SKM-1 treated with dmso at 0.1 percent for 144 hours (cell line): Measurements from ENCODE around the gene NR4A1.

ENCODE experiments used
- DNase-seq: peaks from one replicate; lab custom pipeline; 2025; ENCODE audit not compliant: unreplicated experiment; lab: John Stamatoyannopoulos, UW

Gene NR4A1

DNA sequence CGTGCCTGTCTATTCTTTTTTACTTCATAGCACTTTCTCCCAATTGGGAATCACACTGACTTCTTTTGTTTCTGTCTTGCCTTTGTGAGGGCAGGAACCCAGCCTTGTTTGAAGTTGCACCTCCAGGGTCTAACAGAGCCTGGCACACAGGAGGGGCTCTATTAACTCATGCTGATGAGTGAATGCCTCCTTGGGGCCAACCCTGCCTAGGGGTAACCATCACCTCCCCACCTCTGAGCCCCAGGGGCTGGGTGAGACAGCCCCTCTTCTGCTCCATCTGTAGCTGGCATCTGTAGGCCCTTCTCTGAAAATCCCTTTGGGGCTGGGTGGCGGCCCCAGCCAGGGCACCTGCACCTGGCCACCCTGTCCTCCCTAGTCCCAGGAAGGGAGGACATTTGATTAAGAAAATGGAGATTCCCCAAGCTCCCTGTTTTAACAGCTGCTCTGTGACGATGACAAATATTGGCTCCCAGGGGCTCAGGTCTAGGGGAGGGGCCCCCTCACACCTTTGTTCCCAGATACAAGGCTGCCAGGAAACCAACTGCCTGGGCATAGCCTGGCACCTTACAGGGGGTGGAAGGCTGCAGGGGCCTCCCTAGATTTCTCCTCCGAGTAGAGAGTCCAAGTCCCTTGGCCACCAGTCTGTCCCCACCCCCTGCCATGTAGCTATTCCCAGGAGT is 32.7 kb upstream of the NR4A1 start:
- DNase-seq, result no peak

DNA sequence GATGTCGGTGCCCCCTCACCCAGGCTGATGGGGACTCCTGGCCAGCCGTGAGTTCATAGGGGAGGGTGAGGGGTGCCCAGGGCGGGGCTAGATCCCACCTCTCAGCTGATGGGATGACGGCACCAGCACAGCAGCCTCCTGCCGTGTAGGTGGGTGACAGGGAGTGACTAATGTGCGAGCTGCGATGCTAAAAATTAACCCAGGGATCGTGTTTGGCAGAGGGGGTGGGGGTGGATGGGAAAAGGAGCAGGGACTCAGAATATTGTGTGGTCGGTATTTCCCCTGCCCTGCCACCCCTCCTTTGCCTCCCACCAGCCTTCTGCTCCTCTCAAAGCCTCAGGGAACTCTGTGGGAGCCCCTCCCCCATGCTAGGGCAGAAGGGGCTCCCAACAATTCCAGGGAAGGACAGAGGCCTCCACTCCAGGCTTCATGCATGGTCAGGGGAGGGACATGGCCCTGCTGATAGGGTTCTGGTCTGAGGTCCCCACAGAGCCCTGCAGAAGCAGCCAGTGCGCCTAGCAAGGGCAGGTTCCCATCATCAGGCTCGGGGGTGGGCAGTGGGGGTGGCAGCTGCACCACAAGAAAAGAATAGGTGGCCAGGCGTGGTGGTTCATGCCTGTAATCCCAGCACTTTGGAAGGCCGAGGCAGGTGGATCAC is 32.0 kb upstream of the NR4A1 start:
- DNase-seq, result no peak

DNA sequence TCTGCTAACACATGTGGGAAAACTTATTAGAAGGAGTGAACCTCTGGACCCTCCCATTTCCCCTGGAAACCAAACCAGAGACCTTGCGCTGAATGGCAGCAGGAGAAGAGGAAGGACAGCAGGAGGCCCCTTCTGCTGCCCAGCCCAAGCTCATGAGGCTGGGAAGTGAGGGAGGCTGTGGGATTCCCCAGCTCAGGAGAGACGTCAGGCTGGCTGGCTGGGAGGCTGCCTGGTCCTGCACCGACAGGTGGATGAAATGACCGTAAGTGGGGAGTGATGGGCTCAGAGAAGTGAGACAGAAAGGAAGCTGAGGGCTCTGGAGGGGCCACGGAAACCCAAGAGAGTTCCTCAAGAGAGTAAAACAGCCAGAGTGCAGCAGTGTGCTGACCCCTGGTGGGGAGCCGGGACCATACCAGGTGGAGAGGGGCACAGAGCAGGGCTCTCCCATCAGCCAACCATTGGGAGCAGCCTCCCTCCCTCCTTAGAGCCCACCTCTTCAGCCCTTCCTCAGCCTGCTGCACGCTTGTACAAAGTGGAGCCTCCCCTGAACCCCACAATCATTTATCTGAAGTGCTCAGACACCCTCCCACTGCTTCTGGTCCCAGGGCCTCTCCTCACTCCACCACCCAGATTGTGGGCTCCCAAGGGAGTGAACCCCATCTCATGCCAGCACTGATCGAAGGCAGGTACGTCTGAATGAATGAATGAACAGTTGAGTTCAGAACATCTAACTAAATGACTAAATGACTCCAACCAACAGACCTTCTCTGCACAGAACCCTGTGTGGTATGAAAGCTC is 30.5 kb upstream of the NR4A1 start:
- peak; percentile 42 for DNase-seq

DNA sequence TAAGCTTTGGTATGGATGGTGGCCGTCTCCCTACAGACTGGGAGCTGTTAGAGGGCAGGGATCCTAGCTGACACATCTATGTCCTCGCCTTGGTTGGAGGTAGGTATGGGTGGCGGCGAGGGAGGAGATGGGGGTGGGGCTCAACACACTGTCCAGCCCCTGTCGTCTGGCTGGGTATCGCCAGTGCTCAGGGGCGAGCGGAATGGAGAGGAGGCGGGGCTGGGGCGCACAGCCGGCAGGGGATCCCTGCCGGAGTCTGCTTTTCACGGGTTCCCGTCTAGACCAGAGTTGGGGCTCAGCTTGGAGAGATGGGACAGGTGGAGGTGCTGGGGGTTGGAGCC is 28.4 kb upstream of the NR4A1 start:
- no peak for DNase-seq

DNA sequence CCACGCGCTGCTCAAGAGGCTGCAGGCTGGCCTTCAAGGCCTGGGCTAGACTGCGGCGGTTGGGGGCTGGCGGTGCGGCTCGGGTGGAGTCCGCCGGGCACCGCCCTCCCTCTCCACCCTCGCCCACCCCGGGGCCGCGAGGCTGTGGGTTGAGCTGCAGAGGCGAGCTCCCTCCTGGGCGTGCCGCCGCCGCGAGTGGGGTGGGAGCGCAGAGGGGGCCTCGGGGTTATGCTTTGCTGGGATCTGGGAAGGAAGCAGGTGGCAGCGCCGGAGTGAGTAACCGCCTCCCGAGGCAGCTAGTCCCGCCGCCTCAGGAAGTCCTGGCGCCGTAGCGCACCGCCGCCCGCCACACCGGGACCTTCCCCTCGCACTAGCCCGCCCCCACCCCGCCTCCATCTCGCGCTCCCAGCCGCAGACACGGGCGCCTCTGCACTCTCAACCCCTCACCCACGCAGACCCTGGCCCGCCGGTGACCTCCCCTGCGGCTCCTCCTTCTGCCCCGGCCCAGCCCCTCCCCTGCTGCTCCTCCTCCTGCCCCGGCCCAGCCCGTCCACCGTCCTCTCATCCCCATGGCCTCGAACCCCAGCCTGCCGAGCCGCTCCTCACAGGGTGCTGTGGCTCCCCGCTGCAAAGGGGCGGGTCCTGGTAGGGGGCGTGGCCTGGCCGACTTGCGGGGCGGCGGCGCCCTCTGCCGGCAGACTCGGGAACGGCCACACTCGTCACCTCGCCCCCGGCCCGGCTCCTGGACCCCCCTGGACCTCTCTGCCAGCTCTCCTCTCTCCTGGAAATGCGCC is 27.9 kb upstream of the NR4A1 start:
- peak; percentile 31 for DNase-seq

DNA sequence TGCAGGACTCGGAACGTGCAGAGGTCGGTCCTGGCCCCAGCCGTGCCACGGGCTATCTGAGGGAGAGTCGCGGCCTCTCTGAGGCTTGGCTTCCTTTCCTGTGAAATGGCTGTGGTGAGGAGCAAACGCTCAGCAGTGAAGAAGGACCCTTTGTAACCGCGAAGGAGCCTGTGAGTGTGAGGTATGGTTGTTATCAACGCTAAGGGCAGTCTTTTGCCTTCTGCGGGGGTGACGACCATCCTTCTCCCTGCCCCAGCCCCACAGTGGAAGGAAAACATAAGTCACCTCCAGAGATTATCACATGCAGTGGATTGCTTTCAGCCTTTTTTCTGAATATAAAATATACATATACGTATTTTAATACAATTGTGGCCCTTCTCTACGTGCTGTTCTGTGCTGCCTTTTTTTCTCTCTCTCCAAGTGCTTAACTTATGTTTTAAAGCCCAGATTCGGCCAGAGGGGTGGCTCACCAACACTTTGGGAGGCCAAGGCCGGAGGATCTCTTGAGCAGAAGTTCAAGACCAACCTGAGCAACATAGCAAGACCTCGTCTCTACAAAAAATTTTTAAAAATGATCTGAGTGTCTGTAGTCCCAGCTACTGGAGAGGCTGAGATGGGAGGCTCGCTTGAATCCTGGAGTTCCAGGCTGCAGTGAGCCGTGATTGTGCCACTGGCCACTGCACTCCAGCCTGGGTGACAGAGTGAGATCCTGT is 27.1 kb upstream of the NR4A1 start:
- DNase-seq, result no peak

DNA sequence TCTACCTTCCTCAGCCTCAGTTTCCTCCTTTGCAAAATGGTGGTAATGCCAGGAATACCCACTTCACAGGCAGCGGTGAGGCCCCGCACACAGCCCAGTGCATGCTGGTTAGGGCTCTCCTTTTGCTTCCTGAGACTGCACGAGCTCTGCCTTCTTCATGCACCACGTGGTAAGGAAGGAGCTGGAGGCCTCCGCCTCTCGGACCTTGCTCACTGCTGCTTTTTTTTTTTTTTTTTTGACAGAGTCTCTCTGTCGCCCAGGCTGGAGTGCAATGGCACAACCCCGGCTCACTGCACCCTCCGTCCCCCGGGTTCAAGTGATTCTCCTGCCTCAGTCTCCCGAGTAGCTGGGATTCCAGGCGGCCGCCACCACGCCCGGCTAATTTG is 26.4 kb upstream of the NR4A1 start:
- DNase-seq, result peak; percentile 56

DNA sequence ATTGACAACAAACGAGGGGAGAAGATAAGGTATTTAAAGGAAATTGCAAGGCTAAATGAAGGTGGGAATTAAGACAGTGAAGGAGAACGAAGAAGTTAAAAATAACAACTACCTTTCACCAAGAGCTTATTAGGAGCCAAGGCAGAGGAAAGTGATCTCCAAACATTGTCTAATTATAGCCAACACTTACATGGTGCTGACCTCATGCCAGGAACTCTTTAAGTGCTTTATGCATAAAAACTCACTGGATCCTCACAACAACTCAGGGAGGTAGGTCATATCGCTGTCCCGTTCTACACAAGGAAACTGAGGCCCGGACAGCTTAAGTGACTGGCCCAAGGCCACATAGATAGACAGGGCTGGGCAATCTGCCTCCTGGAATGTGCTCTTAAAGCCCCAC is 25.0 kb upstream of the NR4A1 start:
- no peak for DNase-seq

DNA sequence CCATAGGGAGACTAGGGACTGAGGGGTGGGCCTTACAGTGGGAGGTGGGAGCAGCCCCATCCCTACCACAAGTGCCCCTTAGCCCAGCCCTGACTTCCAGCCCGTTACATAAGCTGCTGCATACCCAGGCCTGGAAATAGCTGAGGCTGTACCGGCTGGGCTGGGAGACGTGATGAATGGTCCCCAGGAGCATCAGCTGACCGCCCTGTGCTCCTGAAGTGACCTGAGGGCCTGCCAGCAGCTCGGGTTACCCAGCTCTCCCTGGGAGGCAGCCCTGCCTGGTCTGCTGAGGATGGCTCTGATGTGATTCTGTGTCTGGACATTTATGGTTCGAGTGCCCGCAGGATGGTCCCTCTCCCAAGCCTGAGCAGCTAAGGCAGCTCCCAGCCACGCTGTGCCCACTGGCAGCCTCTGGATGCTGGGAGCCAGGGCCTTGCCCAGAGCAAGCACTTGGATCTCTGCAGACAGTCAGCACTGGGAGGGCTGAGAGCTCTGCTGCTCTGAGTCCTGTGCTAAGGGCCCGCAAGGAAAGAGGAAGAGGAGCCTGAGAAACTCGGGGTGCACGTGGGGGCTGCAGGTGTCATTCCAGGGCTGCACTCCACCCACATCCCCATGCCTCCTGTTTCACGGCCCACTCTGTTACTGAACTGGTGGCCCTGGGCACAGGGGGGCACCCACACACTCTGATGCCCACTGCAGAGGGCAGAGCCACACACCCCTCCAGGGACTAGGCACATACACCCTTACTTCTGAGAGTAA is 24.0 kb upstream of the NR4A1 start:
- no peak for DNase-seq

DNA sequence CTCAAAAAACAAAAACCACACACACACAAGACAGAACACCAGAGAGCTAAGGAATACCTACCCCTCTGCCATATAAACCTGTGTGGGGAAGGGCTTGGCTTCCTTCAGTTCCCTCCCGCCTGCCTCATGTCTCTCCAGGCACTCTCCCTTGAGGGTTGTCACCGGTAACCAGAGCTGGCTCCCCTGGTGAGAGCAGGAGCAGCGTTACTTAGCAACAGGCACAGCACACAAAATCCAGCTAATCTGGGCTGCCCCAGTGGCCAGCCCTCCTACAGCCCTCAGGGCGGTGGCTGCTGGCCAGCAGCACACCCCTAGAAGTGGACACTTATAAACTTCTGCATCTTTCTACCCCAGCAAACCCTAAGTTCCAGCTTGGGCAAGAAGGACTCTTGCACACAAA is 21.6 kb upstream of the NR4A1 start:
- no peak for DNase-seq

DNA sequence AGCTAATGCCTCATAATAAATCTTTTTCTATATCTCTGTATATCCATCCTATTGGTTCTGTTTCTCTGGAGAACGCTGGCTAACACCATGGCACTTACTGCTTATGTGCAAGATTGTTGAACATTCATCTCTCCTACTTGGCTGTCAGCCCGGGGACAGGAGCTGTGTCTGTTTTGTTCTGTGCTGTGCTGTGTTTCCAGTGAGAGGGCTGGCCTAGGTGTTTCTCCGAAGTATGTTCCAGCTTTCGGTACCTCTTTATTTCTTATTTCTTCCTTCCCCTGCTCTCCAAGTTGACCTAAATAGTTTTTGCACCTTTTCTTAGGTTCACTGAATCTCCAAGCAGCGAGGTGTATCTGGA is 18.8 kb upstream of the NR4A1 start:
- DNase-seq, result no peak

DNA sequence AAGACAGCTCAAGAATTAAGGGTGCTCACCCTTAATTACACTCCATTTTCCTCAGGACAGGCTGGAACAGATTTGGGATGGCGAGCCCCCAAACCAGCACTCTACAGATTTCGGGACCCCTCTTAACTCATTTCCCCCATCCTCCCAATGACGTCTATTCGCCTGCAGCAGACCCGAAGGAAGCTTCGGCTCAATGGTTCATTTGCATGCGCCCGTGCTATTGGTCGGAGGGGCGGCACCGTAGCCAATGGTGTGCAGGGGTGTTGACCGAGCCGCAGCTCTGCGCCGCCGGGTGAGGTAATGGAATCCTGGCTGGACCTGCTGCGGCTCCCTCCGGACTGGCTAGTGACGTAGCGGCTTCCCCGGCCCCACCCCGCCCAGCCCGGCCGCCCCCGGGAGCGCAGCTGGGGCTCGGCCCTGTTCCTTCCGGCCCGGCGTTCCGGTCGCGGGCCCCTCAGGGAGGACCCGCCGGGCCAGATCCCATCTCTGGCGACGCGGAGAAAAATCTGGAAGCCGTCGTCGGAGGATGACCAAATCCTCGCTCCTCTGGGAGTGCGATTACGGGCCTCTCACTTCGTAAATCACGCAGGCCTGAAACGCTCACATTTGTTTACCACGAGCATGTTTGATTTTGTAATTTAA is 18.3 kb upstream of the NR4A1 start:
- DNase-seq, result peak; percentile 63

DNA sequence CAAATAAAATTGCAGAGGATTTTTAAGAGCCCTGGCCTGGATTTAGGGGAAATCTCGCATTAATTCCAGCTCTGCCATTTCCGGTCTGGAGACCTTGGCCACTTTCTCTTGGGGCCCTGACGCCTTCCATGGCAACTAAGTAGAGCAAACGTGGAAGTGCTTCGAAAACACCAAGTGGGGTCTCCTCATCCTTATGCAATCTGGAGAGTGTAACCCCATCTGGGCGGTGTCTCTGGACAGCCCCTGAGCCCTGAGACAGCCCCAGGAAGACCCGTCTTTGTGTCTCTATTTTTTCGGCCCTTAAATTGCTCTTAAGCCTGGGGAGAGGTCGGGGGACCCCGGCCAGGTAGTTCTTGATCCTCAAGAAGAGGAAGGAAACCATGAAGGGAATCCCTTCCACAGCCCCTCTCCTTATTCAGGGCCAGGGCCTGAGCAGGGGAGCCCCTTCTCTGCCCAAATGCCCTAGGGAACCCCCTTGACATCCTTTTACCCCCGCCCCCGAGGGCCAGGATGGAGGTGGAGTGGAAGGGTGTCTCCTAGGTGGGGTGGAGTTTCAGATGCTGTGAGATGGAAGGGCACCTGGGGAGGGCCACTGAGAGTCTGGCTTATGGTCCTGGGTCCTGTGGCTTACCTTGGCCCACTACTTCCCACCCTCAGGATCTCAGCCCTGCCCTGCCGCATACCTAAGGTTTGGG is 17.6 kb upstream of the NR4A1 start:
- no peak for DNase-seq

DNA sequence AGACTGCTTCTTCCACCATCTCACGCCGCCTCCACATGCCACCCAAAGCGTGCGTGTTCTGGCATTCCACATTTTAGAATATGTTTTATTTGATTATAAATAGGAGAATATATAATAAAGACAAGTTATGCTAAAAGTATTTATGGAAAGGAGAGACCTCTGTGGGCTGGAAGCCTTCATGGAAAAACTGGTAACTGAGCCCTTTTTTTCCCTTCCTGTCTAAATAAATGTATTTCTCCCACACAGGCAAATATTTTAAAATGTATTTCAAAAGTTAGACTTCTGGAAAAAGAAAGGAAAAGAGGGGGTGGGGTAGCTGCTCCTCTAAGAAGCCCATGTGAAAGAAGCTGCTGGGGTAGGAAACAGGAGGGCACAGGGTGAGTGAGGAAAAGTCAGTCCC is 16.1 kb upstream of the NR4A1 start:
- no peak for DNase-seq

DNA sequence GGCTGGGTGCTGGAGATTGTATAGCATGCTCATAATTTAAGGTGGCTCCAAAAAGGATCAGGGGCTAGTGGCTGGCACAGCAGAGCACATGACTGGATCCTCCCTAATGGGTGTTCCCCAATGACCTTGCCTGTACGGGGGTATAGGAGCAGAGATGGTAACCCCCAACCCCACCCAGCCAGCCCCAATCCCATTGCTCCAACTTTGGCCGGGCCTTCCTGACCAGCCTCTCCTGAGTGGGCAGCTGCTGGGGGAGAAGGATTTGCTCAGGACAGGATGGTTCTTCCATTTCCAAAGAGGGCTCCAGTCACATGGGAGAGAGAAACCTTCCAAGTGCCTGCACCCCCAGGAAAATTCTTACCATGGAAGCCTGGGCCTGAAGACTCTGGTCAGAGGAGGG is 15.3 kb upstream of the NR4A1 start:
- DNase-seq, result no peak

DNA sequence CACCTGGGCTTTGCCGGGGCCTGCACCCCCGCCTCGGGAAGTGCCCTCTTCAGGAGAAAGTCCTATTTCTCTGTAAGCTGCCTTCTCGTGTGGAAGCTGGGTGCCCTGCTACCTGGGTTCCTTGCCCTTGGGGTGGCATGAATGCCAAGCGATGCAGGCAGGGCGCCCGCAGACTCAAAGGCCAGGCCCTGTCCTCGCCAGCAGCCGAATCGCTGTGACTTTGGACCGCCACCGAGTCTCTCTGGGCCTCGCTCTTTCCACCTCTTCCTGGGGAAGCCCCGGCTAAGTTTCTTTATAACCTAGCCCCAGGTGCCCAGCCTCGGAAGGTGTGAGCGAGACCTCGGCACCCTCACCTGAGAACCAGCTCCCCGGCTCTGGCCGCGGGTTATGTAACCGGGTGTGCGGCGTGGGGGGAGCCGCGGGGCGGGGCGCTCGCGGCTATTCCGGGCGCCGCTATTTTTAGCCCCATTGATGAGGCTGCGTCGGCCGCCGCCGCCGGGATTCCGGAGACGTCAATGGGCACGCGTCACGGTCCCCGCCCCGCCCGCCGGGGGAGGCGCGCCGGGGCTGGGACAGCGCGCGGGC is 14.6 kb upstream of the NR4A1 start:
- no peak for DNase-seq

DNA sequence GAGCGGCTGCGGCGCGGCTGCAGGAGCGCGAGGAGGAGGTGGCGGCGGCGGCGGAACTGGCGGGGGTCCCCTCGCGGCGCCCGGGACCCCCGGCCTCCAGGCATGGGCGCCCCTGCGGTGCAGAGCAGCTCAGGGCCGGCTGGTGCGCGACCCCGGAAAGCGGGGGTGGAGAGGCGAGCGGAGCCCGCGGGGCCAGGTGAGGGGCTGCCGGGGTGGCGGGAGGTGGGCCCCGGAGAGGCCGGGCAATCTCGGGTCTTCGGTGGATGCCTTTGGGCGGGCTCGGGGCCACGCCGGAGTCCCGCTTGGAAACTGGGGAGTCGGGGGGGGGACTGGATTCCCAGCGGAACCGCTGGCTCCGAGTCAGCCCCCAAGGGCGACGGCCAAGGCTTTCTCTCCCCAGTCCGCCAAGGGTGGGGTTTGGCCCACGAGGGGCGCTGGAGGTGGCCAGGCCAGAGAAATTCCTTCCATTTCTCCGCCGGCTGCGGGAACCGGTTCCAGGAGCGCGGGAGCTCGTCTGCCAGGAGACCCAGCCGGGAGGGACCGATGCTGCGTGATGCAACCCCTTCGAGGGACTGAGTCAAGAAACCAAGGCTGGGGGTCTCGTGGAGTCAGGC is 13.9 kb upstream of the NR4A1 start:
- DNase-seq, result no peak

DNA sequence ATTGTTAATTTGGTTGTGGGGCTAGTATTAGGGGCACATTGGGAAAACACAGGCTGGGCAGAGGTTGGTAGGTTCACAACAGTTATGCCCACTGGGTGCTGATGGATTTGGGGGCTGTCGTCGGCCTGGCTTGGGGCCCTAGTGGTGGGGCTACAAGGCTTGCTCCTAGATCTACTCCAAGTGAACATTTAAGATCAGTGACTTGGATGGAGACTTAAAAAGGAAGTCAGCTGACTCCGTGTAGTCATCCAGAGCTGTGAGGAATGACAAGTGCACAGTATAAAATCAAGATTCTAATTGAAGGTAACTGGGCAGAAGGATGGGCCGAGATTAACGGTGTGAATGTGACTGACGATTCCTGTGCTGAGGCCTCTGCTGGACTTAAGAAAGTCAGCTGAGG is 12.8 kb upstream of the NR4A1 start:
- DNase-seq, result no peak
